ENCODE data around the gene SEMA3G.

The SEMA3G gene

DNA sequence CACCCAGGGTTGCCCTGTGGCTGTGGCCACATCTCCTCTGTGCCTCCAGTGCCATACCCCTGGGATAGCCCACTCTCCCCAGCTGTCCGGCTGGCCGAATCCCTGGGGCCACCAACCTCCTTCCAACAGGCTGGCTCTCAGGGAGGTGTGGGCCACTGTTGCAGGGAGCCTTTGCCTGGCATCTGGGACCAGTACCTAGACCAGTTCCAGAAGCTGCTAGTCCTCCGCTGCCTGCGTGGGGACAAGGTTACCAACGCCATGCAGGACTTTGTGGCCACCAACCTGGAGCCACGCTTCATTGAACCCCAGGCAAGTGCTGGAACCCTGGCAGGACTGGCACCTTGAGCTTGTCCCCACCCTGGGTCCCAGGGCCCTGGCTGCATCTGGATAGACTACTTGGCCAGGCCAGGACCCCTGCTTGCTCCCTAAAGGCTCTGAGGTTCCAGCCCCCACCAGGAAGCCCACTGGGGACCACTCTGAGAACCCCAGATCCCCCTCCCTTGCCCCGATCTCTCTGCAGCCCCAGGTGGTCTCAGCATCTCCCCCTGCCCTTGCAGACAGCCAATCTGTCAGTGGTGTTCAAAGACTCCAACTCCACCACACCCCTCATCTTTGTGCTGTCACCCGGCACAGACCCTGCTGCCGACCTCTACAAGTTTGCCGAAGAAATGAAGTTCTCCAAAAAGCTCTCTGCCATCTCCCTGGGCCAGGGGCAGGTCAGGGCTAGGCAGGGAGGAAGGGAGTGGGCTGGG lies 50.0 kb downstream of the SEMA3G start:
- TF ChIP-seq CTCF (conservative IDR thresholded peaks at IDR 0.05; ENCODE audit: low read depth): no peak
- no peak overlapping the region for H3K27ac ChIP-seq
- POLR2A ChIA-PET (ENCODE audit: low non-redundant PET): interaction anchor here (0.6 kb wide), 1 partner anchor 198 kb away, joined by 3 read pairs; no protein-coding TSS in a partner anchor
- no peak for DNase-seq (ENCODE audit: low spot score)
- CTCF ChIA-PET: no interaction called here

- no peak for DNase-seq (ENCODE audit: low spot score)
- CTCF ChIA-PET: no interaction called here
- POLR2A ChIA-PET (ENCODE audit: low non-redundant PET): interaction anchor here (0.6 kb wide), 1 partner anchor 197 kb away, joined by 3 read pairs; no protein-coding TSS in a partner anchor
- H3K27ac ChIP-seq: no peak overlapping the region
- no peak for TF ChIP-seq CTCF (conservative IDR thresholded peaks at IDR 0.05; ENCODE audit: low read depth)
Measured at GRCh38 chr3:52393959-52394670, 50.8 kb downstream of the SEMA3G start.

DNA sequence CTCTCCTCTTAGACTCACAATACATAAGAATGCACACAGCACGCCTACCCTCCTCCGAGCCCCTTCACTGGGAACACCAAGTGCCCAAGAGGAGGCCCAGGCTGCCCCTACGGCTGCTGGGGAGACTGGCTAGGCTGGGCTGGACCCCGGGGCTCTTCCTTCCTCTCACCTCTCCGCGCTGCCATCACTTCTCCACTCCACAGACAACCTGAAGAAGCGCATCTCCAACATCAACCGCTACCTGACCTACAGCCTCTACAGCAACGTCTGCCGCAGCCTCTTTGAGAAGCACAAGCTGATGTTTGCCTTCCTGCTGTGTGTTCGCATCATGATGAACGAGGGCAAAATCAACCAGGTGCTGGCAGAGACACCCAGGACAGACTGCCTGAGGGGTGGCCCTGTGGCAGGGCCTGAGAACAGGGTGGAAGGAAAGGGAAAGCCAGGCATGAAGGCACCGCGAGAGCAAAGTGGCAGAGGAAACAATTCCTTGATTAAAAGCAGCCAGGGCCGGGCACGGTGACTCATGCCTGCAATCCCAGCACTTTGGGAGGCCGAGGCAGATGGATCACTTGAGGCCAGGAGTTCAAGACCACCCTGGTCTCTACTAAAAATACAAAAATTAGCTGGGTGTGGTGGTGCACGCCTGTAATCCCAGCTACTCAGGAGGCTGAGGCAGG lies 51.6 kb downstream of the SEMA3G start:
- ChIA-PET POLR2A (ENCODE audit: low non-redundant PET) (no interaction called here), CTCF (no interaction called here)
- DNase-seq (ENCODE audit: low spot score): no peak
- H3K27ac ChIP-seq: no peak overlapping the region
- TF ChIP-seq CTCF (conservative IDR thresholded peaks at IDR 0.05; ENCODE audit: low read depth): no peak

- DNase-seq (ENCODE audit: low spot score): no peak
- ChIA-PET POLR2A (ENCODE audit: low non-redundant PET) (no interaction called here), CTCF (no interaction called here)
- no peak for TF ChIP-seq CTCF (conservative IDR thresholded peaks at IDR 0.05; ENCODE audit: low read depth)
- no peak overlapping the region for H3K27ac ChIP-seq
Measured at GRCh38 chr3:52392216-52392930, 52.5 kb downstream of the SEMA3G start.

- DNase-seq (ENCODE audit: low spot score): no peak
- no peak for TF ChIP-seq CTCF (conservative IDR thresholded peaks at IDR 0.05; ENCODE audit: low read depth)
- ChIA-PET CTCF (no interaction called here), POLR2A (ENCODE audit: low non-redundant PET) (no interaction called here)
- no peak overlapping the region for H3K27ac ChIP-seq
Measured at GRCh38 chr3:52391096-52391495, 53.8 kb downstream of the SEMA3G start.

DNA sequence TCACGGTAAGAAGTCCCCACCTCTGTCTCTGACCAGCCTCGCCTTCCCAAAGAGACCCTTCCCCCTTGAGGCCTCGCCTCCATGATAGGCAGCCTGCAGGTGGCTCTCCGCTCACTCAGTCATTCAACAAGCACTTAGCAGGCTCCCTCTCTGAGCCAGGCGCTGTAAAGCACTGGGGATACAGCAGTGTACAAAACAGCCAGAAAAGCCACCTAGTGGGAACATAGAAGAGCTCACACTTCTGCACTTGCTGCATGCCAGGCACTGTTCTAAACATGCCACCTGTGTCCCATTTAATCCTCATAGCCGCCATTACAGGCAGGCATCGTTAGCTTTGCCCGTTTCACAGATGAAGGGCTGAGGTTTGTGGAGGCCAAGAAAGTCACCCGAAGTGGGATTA lies 56.0 kb downstream of the SEMA3G start:
- H3K27ac ChIP-seq: no peak overlapping the region
- DNase-seq (ENCODE audit: low spot score): no peak
- CTCF ChIA-PET: interaction anchor here (2.0 kb wide), 1 partner anchor 49 kb away, joined by 6 read pairs; no protein-coding TSS in a partner anchor
- TF ChIP-seq CTCF (conservative IDR thresholded peaks at IDR 0.05; ENCODE audit: low read depth): no peak
- POLR2A ChIA-PET (ENCODE audit: low non-redundant PET): no interaction called here

Measured in RWPE1 (cell line).